Esophagus squamous epithelium (tissue), 5 donors: Measurements from ENCODE around the gene RWDD2A. TPM values are rescaled to one million over a fixed set of nuclear protein-coding genes. Genes with fewer than 3 reads are reported as not detected.

Experiments used
- DNase-seq: peaks from one replicate; lab custom pipeline; 2025; lab: John Stamatoyannopoulos, UW
- H3K27ac ChIP-seq, 4 donors: fragments of 200-600 bp; sonication (generic); one replicate each; pipeline ENCODE4 v1.5.1; 2016 to 2019; ENCODE audit warnings: mild to moderate bottlenecking in 1 of 4
- H3K27me3 ChIP-seq, 4 donors: fragments of 200-600 bp; sonication (generic); 1 replicate in 3 of 4; 2 replicates in 1 of 4; pipeline versions ENCODE4 v1.5.1 to v1.6.0; 2017 to 2021; ENCODE audit warnings: antibody characterized with exemption in 1 of 4
- H3K36me3 ChIP-seq, 3 donors: fragments of 200-600 bp; sonication (generic); one replicate each; pipeline ENCODE4 v1.5.1; 2016 to 2019
- H3K4me1 ChIP-seq, 3 donors: fragments of 200-600 bp; sonication (generic); one replicate each; pipeline ENCODE4 v1.5.1; 2017 to 2019
- H3K4me3 ChIP-seq, 4 donors: fragments of 200-600 bp; sonication (generic); 1 replicate in 3 of 4; 2 replicates in 1 of 4; pipeline ENCODE4 v1.5.1; 2016 to 2019; ENCODE audit warnings: mild to moderate bottlenecking in 2 of 4, moderate library complexity in 1 of 4
- H3K9me3 ChIP-seq, 3 donors: fragments of 200-600 bp; sonication (generic); one replicate each; pipeline ENCODE4 v1.5.1; 2016 to 2019
- CTCF ChIP-seq, 6 experiments: fragments of 450-650 bp in 4 of 6; fragments of 200-600 bp in 2 of 6; sonication (generic) in 2 of 6; IDR thresholded peaks; one replicate each; pipeline ENCODE4 v1.5.1; 2016 to 2019; ENCODE audit warnings: antibody characterized with exemption in 6 of 6, mild to moderate bottlenecking in 4 of 6, moderate library complexity in 4 of 6
- POLR2A ChIP-seq, 4 donors: fragments of 450-650 bp; IDR thresholded peaks; one replicate each; pipeline ENCODE4 v1.6.1; 2017; ENCODE audit warnings: antibody characterized with exemption in 4 of 4, mild to moderate bottlenecking in 4 of 4, moderate library complexity in 3 of 4
- WGBS, 2 donors: methylation state at CpG; one replicate each; pipeline ENCODE4 v1.1.5; 2018; 5-methylcytosine and 5-hydroxymethylcytosine counted together
- intact Hi-C: fragments of 100-400 bp; cut with DNase I; formaldehyde crosslinking; loops from one replicate; pipeline ENCODE4 v1.15.0; 2022
- total RNA-seq, 4 donors: library from RNA; depleted of rRNA; stranded (reverse); fragments of >200 nt; gene quantifications; one replicate each; pipeline ENCODE4 v1.1.0, GENCODE V29; 2016
- donor health status: DM: yes; HTN: yes; CAD: no.

The RWDD2A gene
- total RNA-seq, 4 donors from 2014 or later: 0.57 to 3.1 (median 0.91) TPM

- no peaks in the 10 kb centered on the region for H3K4me1 ChIP-seq
- H3K9me3 ChIP-seq: no peaks in the 10 kb centered on the region
- no peaks in the 10 kb centered on the region for H3K27me3 ChIP-seq
- WGBS, 2 donors: 70 to 79% methylated on average over 2 of the region's 2 CpGs
- H3K4me3 ChIP-seq: no peak overlapping the region
- peaks cover 8 to 100% (median 11%) of the 10 kb centered on the region in 3 donors for H3K36me3 ChIP-seq
- no peak for TF ChIP-seq CTCF (IDR thresholded peaks at IDR 0.05)
- TF ChIP-seq POLR2A (IDR thresholded peaks at IDR 0.05): no peak
- no peak overlapping the region for H3K27ac ChIP-seq
- no peak for DNase-seq
- intact Hi-C loops: no loop called here
These were observed 37.4 kb upstream of the RWDD2A start for GRCh38 chr6:83155794-83156193.

GRCh38 chr6:83160167-83160566 lies 33.0 kb upstream of the RWDD2A start:
- H3K9me3 ChIP-seq: no peaks in the 10 kb centered on the region
- intact Hi-C loops: no loop called here
- DNase-seq: no peak
- no peaks in the 10 kb centered on the region for H3K27me3 ChIP-seq
- H3K4me3 ChIP-seq: no peak overlapping the region
- peaks cover 8 to 95% (median 17%) of the 10 kb centered on the region in 3 donors for H3K36me3 ChIP-seq
- no peaks in the 10 kb centered on the region for H3K4me1 ChIP-seq
- no peak for TF ChIP-seq CTCF (IDR thresholded peaks at IDR 0.05)
- no peak for TF ChIP-seq POLR2A (IDR thresholded peaks at IDR 0.05)
- no peak overlapping the region for H3K27ac ChIP-seq
- 82 to 86% methylated on average over 1 of the region's 1 CpG for WGBS, 2 donors

- H3K36me3 ChIP-seq: peaks cover 5 to 100% (median 31%) of the 10 kb centered on the region in 3 donors
- intact Hi-C loops: no loop called here
- H3K4me1 ChIP-seq: peaks cover 0 to 5% (median 0%) of the 10 kb centered on the region in 3 donors
- 96% methylated on average over 5 of the region's 5 CpGs for WGBS, 2 donors
- H3K27me3 ChIP-seq: no peaks in the 10 kb centered on the region
- DNase-seq: no peak
- no peak overlapping the region for H3K27ac ChIP-seq
- H3K9me3 ChIP-seq: no peaks in the 10 kb centered on the region
- no peak overlapping the region for H3K4me3 ChIP-seq
- TF ChIP-seq CTCF (IDR thresholded peaks at IDR 0.05) (no peak), POLR2A (IDR thresholded peaks at IDR 0.05) (no peak)
These were observed 25.4 kb upstream of the RWDD2A start for GRCh38 chr6:83167726-83168278.

- Histone ChIP-seq H3K4me1 (peaks cover 0 to 5% (median 0%) of the 10 kb centered on the region in 3 donors), H3K9me3 (no peaks in the 10 kb centered on the region), H3K27ac (no peak overlapping the region), H3K36me3 (peaks cover 5 to 100% (median 29%) of the 10 kb centered on the region in 3 donors), H3K27me3 (no peaks in the 10 kb centered on the region), H3K4me3 (no peak overlapping the region)
- intact Hi-C loops: no loop called here
- no peak for DNase-seq
- TF ChIP-seq POLR2A (IDR thresholded peaks at IDR 0.05): no peak
- TF ChIP-seq CTCF (IDR thresholded peaks at IDR 0.05): no peak
- WGBS, 2 donors: 46 to 85% methylated on average over 1 of the region's 1 CpG
These were observed 24.6 kb upstream of the RWDD2A start for GRCh38 chr6:83168556-83168955.

GRCh38 chr6:83169106-83169505 lies 24.1 kb upstream of the RWDD2A start:
- peaks cover 0 to 5% (median 0%) of the 10 kb centered on the region in 3 donors for H3K4me1 ChIP-seq
- no peaks in the 10 kb centered on the region for H3K27me3 ChIP-seq

More at GRCh38 chr6:83169106-83169505, 24.1 kb upstream of the RWDD2A start:
- intact Hi-C loops: no loop called here
- TF ChIP-seq CTCF (IDR thresholded peaks at IDR 0.05) (no peak), POLR2A (IDR thresholded peaks at IDR 0.05) (no peak)
- Histone ChIP-seq H3K27ac (no peak overlapping the region), H3K4me3 (no peak overlapping the region), H3K36me3 (peaks cover 5 to 100% (median 29%) of the 10 kb centered on the region in 3 donors), H3K9me3 (no peaks in the 10 kb centered on the region)
- no peak for DNase-seq
